MV-4-11 (cell line): ENCODE measurements around the gene SLC26A3.

Experiments
- DNase-seq: peaks from one replicate; lab custom pipeline; 2025; lab: John Stamatoyannopoulos, UW

SLC26A3 gene

GRCh38 chr7:107815254-107815882 is 12.3 kb upstream of the SLC26A3 start:
- no peak for DNase-seq

GRCh38 chr7:107813524-107813923 is 10.5 kb upstream of the SLC26A3 start:
- no peak for DNase-seq

GRCh38 chr7:107811934-107812333 is 8.9 kb upstream of the SLC26A3 start:
- no peak for DNase-seq

GRCh38 chr7:107810626-107811025 is 7.6 kb upstream of the SLC26A3 start:
- no peak for DNase-seq

- no peak for DNase-seq
These were observed 6.2 kb upstream of the SLC26A3 start for GRCh38 chr7:107809179-107809578.

GRCh38 chr7:107799647-107800264 is 3.3 kb downstream of the SLC26A3 start:
- DNase-seq: no peak

GRCh38 chr7:107792364-107792763 is 10.7 kb downstream of the SLC26A3 start:
- DNase-seq: no peak

GRCh38 chr7:107789647-107790046 is 13.4 kb downstream of the SLC26A3 start:
- DNase-seq: no peak

- no peak for DNase-seq
These were observed 14.4 kb downstream of the SLC26A3 start for GRCh38 chr7:107788662-107789061.

GRCh38 chr7:107788216-107788615 is 14.8 kb downstream of the SLC26A3 start:
- DNase-seq: no peak

GRCh38 chr7:107785926-107786325 is 17.1 kb downstream of the SLC26A3 start:
- no peak for DNase-seq

GRCh38 chr7:107785170-107785569 is 17.9 kb downstream of the SLC26A3 start:
- DNase-seq: no peak

GRCh38 chr7:107783648-107784047 is 19.4 kb downstream of the SLC26A3 start:
- no peak for DNase-seq

GRCh38 chr7:107782374-107782773 is 20.6 kb downstream of the SLC26A3 start:
- no peak for DNase-seq

- no peak for DNase-seq
These were observed 23.4 kb downstream of the SLC26A3 start for GRCh38 chr7:107779647-107780099.

- no peak for DNase-seq
These were observed 24.7 kb downstream of the SLC26A3 start for GRCh38 chr7:107778283-107778682.

- no peak for DNase-seq
These were observed 25.3 kb downstream of the SLC26A3 start for GRCh38 chr7:107777702-107778101.

GRCh38 chr7:107773027-107773426 is 30.0 kb downstream of the SLC26A3 start:
- no peak for DNase-seq

GRCh38 chr7:107768263-107768662 is 34.8 kb downstream of the SLC26A3 start:
- DNase-seq: no peak

- DNase-seq: no peak
These were observed 35.6 kb downstream of the SLC26A3 start for GRCh38 chr7:107767391-107767790.

- no peak for DNase-seq
These were observed 44.4 kb downstream of the SLC26A3 start for GRCh38 chr7:107758667-107759066.

GRCh38 chr7:107754642-107755041 is 48.4 kb downstream of the SLC26A3 start:
- DNase-seq: no peak

- DNase-seq: no peak
These were observed 51.9 kb downstream of the SLC26A3 start for GRCh38 chr7:107751113-107751512.

GRCh38 chr7:107746006-107746405 is 57.0 kb downstream of the SLC26A3 start:
- DNase-seq: no peak
